Ramos (cell line): Measurements from ENCODE around the gene GLT1D1.
"Not testable (repeated sequence)": the region's sequence is repeated elsewhere in the genome, so short reads cannot be mapped to it uniquely, and the experiment has no call there.

Experiments
- in situ Hi-C: fragments of 300-500 bp; cut with MboI; formaldehyde crosslinking; loops from one replicate; pipeline ENCODE4 v1.14.3; 2022; ENCODE audit warnings: low sequenced_read_pairs; ENCODE audit not compliant: unreplicated experiment

Gene GLT1D1

DNA sequence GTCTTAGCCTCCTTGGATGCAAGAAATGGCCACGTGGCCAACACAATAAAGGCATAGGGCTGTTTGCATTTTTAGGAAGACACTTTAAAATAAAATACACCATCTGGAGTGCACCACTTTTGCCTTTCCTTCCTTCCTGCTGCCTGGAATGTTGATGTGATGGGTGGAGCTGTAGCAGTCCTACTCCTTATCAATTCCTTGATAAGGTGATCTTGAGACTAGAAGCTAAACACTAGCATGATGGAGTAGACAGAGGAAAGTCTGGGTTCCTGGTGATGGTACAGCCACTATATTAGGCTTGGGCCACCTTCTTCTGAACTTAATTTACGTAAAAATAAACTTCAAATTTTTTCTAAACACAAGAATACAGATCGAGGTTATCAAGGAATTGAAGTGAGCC lies 2.9 kb upstream of the GLT1D1 start:
- in situ Hi-C loops: no loop called here

DNA sequence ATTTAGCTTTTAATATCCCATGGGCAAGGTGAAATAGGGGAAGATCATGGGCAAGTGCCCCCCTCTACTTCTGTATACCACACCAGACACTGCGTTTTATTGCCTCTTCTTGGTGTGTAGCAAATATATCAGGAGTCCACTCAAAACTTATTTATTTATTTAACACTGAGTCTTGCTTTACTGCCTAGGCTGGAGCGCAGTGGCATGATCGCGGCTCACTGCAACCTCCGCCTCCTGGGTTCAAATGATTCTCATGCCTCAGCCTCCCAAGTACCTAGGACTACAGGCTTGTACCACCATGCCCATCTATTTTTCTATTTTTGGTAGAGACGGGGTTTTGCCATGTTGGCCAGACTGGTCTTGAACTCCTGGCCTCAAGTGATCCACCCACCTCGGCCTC lies 1.8 kb upstream of the GLT1D1 start:
- in situ Hi-C loops: not testable (repeated sequence)

DNA sequence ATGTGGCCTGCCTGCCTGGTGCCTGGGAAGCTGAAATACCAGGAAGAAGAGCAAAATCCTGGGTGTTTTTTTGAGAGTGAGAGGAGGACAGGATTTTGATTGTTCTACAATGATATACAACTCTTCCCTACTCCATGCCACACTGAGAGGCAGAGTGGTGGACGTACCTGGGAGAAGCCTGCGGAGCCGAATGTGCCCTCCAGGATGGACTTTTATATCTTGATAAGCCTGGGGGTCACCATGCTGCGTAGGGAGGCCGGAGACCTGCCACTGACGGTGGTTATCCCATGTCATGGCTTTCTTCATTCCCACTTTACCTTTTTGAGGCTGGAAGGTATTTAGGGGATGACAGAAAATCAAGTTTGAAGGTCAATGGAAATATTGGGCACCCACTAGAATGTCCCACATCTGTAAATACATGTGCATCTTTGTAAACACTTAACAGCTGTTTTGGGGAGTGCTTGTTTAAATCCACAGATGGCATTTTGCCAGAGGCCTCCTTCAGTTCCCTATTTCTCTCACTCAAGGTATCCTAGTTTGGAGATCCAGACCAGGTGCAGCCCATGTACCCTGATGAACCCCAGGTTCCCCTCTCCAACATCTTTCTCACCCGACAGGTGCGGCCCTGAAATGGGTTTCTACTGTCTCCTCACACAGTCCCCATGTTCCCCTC lies 1.1 kb upstream of the GLT1D1 start:
- in situ Hi-C loops: no loop called here

DNA sequence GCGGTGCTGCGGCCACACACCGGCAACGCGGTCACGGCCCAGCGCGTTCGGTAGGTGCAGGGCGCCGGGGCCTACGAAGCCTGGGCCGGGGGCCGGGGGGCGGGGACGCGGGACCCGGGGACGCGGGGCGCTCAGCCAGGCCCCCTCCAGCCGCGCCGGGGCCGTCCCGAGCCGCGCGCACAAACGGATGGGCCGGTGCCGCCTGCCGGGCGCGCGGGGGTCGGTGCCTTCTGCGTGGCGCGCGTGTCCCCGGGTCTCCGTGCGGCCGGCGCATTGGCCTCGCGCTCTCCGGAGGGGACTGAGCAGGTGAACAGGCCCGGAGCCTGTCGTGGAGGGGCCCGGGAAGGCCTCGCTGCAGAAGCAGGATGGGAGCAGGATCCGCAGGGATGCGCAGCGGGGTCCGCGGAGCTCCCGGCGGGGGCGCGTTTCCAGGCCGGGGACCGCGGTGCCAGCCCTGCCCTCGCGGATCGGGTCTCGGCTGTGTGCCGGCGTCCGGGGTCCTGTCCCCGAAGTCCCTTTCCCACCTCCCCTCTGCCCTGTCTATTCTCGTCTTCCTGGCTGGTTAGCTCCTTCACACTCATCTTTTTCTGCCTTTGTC lies 421 bp downstream of the GLT1D1 start:
- in situ Hi-C loops: no loop called here

DNA sequence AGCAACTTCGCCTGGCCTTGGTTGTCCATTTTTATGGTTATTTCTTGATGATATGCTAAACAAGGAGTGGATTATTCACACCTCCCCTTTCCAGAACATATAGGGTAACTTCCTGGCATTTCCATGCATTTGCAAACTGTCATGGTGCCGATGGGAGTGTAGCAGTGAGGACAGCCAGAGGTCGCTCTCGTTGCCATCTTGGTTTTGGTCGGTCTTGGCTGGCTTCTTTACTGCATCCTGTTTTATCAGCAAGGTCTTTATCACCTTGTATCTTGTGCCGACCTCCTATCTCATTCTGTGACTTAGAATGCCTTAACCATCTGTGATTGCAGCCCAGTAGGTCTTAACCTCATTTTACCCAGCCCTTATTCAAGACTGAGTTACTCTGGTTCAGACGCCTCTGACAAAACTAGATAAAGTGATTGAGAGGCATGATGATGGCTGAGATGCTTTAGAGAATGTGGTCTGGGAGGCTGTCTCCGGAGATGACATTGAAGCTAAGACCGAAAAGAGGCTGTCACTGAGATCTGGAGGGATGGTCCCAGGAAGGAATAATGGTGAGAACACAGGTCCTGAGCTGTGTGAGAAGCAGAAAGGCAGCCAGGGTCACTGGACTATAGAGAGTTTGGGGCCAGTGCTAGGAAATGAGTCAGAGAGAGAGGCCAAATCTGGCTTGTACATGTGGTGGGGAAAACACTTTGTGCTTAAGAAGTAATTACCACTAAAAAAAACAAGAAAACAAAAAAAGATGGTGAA lies 2.9 kb downstream of the GLT1D1 start:
- in situ Hi-C loops: no loop called here

DNA sequence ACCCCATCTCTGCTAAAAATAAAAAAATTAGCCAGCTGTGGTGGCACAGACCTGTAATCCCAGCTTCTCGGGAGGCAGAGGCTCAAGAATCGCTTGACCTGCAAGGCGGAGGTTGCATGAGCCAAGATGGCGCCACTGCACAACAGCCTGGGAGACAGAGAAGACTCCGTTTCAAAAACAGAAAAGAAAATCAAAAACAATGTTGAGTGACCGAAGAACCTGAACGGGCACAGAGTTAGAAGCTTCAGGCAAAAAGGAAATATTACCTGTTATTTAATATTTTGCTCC lies 3.5 kb downstream of the GLT1D1 start:
- in situ Hi-C loops: no loop called here

DNA sequence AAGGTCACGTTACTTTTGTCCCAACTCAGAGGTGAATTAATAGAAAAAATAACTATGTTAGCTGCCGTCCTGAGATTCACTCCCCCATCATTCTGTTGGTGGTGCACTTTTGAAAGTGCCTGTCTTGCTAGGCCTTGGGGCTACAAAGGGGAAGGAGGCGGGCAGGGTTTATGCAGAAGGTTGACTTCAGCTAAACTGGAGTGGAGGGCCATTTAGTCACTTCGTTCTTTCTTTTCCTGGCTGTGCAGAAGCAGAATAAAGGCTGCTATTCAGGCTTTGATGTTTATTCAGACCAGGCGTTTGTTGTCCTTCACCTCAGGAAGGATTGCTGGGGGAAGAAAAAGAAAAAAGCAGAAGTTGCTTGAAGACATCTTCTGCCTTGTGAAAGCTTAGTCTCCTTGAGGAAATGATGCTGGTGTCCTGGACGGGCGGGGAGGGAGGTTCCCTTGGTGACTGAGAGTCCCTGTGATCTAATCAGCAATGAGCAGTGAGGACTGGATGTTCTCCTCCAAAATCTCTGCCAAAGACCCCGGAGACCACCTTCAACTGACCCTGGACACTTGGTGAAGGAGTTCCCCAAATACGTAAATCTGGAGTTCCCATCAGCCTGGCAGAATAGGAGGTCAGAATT lies 4.0 kb downstream of the GLT1D1 start:
- in situ Hi-C loops: no loop called here

DNA sequence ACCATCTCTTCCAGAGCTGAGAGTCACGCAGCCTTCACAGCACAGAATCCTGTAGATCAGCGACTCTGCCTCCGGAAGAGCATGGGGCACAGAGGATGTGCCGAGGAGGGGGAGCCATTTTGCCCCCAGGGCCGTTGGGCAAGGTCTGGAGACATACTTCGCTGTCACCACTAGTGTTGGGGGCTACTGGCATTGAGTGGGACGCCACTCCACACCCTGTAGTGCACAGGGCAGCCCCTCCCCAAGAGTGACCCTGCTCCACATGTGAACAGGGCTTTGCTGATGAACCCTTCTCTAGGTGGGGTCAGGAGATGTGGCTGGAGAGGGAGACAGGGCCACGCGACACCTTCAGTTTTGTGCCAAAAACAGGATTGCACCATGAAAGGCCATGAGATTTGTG lies 6.0 kb downstream of the GLT1D1 start:
- in situ Hi-C loops: no loop called here

DNA sequence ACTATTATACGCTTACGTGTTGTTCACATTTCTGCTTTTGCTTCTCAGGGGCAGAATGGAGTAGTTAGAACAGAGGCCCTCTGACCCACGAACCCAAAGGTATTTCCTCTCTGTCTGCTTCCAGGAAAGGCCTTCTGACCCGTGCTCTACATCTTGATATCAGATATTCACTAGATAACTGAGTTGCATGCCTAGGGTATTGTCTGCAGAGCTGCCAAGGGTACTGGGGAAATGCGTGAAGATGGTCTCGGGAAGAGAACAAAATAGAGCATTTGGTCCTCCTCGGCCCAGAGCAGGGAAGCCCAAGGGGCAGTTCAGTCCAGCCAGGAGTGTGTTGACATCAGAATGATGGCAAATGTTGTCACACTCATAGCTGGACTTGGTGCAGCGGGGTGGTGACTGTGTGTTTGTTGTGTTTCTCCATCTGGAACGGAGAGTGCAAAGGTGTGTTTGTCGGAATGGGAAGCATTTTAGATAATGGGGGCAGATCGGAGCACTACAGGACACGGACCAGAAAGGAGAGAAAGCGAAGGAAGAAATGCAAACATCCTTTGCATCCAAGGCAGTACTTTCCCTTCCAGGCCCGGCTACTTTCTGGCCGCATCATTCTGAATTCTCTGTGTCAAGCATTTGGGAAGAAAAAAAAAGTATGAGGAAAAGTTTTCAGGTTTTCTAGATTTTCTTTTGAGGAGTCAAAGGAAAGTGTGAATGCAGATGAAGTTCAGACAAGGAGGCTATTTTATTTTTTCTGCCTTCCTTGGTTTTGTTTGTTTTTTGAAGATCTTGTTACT lies 8.1 kb downstream of the GLT1D1 start:
- in situ Hi-C loops: no loop called here

DNA sequence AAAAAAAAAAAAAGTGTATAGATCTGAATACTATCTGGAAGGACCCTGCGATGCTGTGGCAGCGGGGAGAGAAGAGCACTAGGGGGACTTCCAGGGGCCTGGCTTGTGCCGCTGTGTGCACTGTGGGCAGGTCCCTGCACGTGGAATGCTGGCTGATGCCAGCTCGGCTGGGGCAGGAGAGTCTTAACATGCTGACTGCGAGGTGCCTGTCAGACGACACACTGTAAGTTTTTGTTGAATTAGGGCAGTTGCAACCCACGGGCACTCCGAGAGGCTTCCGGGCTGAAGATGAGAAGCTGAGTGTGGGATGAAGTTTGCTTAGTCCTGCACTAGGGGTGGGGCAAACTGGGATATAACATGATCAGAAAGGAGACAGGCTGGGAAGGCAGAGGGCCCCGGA lies 10.7 kb downstream of the GLT1D1 start:
- in situ Hi-C loops: no loop called here

DNA sequence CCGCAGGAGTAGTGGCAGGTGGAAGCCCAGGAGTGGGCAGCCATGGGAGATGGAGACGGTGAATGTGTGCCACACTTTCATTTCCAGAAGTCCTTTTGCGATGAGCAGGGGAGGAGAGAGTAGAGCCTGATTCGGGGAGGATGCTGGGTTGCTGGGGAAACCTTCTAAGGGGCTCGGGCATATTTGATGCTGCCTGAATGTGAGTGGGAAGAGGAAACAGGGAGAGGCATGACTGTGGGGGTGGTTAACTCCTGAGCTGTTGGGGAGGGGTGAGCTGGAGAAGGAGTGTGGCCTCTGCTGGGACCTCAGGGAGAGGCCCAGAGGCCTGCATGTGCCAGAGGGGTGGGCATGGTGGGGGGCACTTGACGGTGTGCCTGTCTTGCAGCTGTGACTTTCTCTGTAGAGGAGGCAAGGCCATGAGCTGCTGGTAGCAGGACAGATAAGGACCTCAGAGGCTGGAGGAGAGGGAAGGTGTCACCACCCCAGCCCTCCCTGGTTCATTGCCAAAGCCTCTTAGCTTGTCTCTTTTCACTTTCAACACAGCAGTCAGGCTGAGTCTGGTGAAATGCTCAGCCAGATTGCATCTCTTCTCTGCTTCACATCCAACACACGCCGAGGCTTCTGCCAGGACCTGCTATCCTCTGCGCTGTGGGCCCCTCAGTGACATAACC lies 11.4 kb downstream of the GLT1D1 start:
- in situ Hi-C loops: no loop called here

DNA sequence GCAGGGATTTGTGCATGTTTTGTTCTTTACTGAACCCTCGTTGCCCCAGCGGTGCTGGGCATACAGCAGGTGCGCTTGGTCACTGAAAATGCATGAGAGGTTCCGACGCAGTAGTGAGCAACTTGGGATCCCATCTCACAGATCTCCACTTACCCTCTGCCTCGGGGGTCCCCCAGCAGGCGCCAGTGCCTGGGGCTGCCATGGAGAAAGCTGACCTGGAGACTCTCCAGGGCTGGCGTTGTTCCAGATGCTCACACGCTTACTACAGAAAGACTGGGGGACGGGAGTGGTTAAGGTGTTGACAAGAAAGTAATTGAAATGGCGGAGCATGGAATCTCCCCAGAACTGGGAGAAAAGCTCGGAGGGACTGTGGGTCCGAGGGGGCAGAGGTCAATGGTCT lies 14.2 kb downstream of the GLT1D1 start:
- in situ Hi-C loops: no loop called here

DNA sequence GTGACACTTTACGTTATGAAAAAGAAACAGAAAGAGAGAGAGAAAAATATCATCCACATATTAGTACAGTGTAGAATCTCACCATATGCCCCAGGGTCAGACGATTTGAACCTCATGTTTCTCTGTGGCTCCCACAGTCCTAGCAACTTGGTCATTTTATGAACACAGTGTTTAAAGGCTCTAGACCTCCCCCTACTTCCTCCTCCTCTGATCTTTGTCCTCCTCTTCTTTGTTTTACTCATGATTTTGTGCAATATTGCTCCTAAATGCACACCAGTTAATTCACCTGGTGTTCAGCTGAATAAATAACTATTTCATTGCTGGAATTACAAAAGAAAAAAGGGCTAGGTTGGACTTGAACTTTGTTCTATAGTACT lies 18.2 kb downstream of the GLT1D1 start:
- in situ Hi-C loops: no loop called here

DNA sequence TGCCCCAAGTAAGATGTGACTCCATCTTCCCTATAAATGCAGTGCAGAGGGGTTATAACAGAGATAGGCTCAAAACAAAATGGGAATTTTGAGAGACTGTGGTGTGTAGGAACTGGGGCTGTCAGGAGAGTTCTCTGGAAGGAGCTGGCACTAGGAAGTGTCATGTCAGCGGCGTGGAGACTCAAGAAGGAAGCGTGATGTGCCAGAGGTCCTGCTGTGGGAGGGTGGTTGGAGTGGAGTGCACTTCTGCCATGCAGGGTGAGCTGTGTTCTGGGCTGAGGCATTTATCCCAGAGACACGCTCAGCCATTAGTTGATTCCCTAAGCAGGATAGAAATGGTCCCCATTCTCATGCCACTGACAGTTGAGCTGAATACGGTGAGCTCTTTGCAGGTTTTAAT lies 19.0 kb downstream of the GLT1D1 start:
- in situ Hi-C loops: no loop called here

DNA sequence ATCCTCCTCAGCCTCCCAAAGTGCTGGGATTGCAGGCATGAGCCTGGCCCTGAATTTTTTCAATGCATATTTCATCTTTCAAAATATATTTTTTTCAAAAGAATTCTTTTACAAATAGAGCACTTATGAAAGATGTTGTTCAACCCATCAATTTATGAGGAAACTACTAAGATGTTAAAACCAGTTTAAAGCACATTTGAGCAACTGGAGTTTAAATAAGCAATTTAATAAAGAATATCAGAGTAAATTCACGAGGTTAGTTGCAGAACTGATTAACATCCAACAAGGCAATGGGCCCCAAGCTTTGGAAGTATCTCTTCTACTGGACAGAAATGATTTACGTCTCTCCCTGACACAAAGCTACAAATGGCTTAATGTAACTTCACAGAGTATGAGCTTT lies 23.3 kb downstream of the GLT1D1 start:
- in situ Hi-C loops: no loop called here

DNA sequence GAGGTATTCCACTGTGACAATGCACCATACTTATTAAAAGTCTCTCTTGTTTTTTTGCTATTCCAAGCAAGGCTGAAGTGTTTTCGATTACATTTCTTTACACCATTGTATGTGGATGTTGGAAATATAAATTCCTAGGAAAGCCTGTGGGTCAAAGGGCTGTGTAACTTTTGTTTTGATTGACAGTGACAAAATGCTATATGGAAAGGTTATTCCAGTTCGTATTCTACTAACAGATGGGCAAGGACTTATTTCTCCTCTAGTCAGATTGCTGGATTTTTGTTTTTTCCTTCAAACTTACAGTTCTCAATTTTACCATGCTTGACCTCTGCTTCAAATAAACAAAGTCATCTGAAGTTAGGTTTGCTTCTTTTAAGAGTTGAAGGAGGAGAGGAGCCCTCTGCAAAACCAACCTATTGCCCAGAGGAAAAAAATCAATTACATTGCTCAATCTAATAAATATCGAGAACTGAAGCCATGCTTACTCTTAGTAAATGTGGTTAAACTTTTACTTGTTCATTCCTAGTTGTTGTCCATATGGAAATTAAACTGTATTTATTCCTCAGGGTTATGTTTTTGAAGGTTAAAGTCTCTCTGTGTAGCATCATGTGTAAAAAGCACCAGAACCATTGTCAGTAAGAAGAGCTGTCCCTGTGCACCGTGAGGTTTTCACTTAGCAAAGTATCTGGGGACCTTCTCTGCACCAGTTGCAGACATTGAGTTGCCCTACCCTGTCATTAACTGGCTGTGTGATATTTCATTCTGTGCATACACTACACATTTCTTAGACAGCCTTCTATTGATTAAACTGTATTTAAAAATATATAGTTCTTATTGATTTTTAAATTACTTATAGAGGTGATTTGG lies 26.9 kb downstream of the GLT1D1 start:
- in situ Hi-C loops: no loop called here

DNA sequence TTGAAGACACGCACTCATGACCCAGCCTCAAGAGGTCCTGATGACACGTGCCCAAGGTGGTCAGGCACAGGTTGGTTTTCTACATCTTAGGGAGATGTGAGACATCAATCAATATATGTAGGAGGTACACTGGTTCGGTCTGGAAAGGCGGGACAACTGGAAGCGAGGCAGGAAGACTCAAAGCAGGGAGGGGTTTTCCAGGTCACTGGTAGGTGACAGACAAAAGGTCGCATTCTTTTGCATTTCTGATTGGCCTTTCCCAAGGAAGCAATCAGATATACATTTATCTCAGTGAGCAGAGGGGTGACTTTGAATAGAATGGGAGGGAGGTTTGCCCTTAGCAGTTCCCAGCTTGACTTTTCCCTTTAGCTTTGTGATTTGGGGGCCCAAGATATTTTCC lies 38.6 kb downstream of the GLT1D1 start:
- in situ Hi-C loops: no loop called here

DNA sequence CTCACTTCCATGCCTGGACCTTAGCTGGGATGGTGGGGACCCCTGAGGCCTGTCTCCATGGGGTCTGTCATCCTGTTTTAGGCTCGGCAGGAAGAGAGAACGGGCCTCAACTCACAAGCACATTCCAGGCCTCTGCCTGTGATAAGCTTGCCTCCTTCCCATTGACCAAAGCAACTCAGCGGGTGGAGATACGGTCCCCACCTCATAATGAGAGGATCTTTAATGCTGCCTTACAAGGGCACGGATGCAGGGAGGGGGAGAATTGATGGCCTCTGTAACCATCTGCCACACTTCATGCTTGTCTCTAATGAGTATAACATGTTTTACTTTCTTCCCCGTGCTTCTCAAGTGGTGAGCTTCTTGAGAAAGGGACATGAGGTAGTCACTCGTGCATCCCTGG lies 50.0 kb downstream of the GLT1D1 start:
- in situ Hi-C loops: no loop called here

DNA sequence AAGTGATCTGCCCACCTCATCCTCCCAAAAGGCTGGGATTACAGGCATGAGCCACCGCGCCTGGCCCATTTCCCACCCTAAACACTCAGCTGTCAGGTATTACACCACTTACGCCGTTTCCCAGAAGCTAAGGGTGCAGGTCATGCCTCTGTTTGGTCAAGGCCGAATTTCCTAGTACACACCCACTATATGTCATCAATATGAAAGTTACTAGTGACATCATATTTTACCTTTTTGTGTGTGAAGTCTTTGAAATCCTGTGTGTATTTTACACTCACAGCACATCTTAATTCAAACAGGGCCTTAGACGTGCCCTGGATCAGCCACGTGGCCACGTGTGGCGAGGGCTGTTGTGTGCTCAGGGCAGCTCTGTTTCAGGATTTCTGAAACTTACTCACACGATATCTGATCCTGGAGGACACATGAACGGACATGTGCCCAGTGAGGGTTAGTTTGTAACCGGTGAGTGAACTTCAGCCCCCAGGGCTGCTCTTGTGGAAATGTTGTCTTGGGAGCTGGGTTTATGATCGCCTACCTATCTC lies 51.8 kb downstream of the GLT1D1 start:
- in situ Hi-C loops: no loop called here
